HL-60 (cell line): Measurements from ENCODE around the gene C14orf93.

Source experiments
- CTCF ChIP-seq: IDR thresholded peaks from one replicate; pipeline ENCODE4 v1.5.1; 2011; ENCODE audit warnings: low read length, control low read depth, inconsistent platforms; ENCODE audit not compliant: insufficient read depth
- GABPA ChIP-seq: IDR thresholded peaks from 2 replicates; pipeline ENCODE4 v1.6.1; 2012; ENCODE audit warnings: low read depth

DNA sequence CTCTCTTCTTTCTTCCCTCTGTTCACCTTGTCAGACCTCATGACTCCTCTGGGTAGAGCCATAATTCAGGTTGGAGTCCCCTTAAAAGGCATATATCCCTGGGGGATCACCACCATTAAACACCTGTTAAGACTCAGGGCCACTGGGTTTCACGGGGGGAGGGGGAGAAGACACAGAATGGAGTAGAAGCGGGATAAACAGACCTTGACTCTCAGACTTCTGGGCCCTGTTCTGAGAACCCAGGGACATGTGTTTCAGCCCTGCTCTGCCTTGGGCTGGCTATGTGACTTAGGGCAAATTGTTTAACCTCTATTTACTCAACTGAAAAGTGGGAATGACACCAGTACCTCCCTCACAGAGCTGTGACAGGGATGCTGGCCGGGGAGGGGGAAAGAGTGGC lies 42.7 kb upstream of the C14orf93 start:
- TF ChIP-seq CTCF (no peak), GABPA (no peak)
